Measurements from ENCODE around the gene EREG. TPM values are rescaled to one million over a fixed set of nuclear protein-coding genes. Genes with fewer than 3 reads are reported as not detected.

Gene EREG
- polyA plus RNA-seq, 1 of the 3 experiments (the other 2 are of a cell fraction): not detected

DNA sequence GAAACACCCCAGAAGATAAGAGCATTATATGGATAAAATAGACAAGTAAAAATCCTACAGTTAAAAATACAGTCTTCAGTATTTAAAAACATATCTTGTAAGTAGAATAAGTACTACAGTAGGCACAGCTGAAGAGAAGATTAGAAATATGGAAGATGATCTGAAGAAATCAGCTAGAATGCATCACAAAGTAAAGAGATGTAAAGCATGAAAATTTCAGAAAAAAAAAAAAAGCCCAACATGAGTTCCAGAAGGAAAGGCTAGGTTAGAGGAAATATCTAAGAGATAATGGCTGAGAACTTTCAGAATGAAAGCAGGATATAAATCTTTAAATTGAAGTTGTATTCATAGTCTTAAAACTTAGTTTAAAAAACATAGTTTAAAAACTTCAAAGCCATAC is 35.6 kb upstream of the EREG start:
- Histone ChIP-seq H3K4me3 (ENCODE audit: low read depth in 2 of 2, low read length in 1 of 2) (no peak overlapping the region), H3K9me3 (0 out of 2 replicates have a peak, but pooled peaks cover 5% of the 10 kb centered on the region), H2AFZ (ENCODE audit: low read depth) (no peak overlapping the region), H3K27me3 (ENCODE audit: insufficient read depth) (peaks cover 11% of the 10 kb centered on the region; the same call in 1 of the 2 replicates), H3K4me2 (no peak overlapping the region), H3K9me2 (no peaks in the 10 kb centered on the region), H3K27ac (ENCODE audit: low read depth in 2 of 2, low read length in 1 of 2) (no peak overlapping the region), H3K36me3 (replicated peaks in 1 of 2; ENCODE audit: control insufficient read depth in 1 of 2, insufficient read depth in 2 of 2, low read length in 1 of 2) (no peaks in the 10 kb centered on the region), H4K20me1 (ENCODE audit: insufficient read depth) (no peaks in the 10 kb centered on the region), H3K9ac (no peak overlapping the region), H3F3A (replicated peaks; ENCODE audit: insufficient read depth) (peaks cover 3% of the 10 kb centered on the region), H3K79me2 (ENCODE audit: insufficient read depth) (no peaks in the 10 kb centered on the region), H3K4me1 (ENCODE audit: control insufficient read depth in 1 of 2, insufficient read depth in 2 of 2, low read depth in 1 of 2, low read length in 1 of 2) (no peaks in the 10 kb centered on the region)
- CTCF ChIA-PET: interaction anchor here (1.0 kb wide), 1 partner anchor 12 kb away, joined by 3 read pairs; no protein-coding TSS in a partner anchor
- DNase-seq: no peak
- POLR2A ChIA-PET: no interaction called here
- no peak for TF ChIP-seq MEF2A (IDR thresholded peaks at IDR 0.05; ENCODE audit: borderline replicate concordance, low read depth)
- no peak for TF ChIP-seq FOXM1 (IDR thresholded peaks at IDR 0.05; ENCODE audit: low read depth)
- TF ChIP-seq, protein P1, sequence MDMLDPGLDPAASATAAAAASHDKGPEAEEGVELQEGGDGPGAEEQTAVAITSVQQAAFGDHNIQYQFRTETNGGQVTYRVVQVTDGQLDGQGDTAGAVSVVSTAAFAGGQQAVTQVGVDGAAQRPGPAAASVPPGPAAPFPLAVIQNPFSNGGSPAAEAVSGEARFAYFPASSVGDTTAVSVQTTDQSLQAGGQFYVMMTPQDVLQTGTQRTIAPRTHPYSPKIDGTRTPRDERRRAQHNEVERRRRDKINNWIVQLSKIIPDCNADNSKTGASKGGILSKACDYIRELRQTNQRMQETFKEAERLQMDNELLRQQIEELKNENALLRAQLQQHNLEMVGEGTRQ (IDR thresholded peaks at IDR 0.05; ENCODE audit: borderline replicate concordance, low read depth, low read length): no peak
- TF ChIP-seq YY1 (IDR thresholded peaks at IDR 0.05; ENCODE audit: low read depth): no peak
- TF ChIP-seq EP300 (IDR thresholded peaks at IDR 0.05; ENCODE audit: borderline replicate concordance in 1 of 2, low read depth in 1 of 2, low read length in 1 of 2): no peak
- no peak for TF ChIP-seq RFX5 (IDR thresholded peaks at IDR 0.05; ENCODE audit: low read length)
- no peak for TF ChIP-seq GABPA (IDR thresholded peaks at IDR 0.05; ENCODE audit: low read depth)
- no peak for TF ChIP-seq SMC3 (IDR thresholded peaks at IDR 0.05; ENCODE audit: low read depth, low read length)
- no peak for TF ChIP-seq RAD21 (IDR thresholded peaks at IDR 0.05; ENCODE audit: low read length)

DNA sequence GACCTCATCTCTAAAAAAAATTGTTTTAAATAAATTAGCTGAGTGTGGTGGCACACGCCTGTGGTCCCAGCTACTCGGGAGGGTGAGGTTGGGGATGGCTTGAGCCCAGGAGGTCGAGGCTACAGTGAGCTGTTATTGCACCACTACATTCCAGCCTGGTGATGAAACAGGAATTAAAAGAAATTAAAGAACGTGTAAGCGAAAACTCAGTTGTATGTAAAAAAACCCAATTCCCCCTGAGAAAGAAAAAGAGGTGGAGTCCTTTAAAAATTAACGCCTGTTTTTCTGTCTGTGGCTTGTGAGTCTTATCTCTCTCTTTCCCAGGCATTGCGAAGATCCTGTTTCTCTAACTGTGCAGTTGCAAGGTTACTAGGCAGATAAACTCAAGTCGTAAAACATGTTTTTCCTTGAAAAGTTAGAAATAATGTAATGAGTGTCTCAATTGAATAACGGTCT is 34.6 kb upstream of the EREG start:
- ChIA-PET POLR2A (no interaction called here), CTCF (no interaction called here)
- Histone ChIP-seq H3K9me3 (0 out of 2 replicates have a peak, but pooled peaks cover 5% of the 10 kb centered on the region), H3K4me3 (ENCODE audit: low read depth in 2 of 2, low read length in 1 of 2) (no peak overlapping the region), H3K27ac (ENCODE audit: low read depth in 2 of 2, low read length in 1 of 2) (no peak overlapping the region), H3K27me3 (ENCODE audit: insufficient read depth) (peaks cover 19% of the 10 kb centered on the region; the same call in 1 of the 2 replicates), H3F3A (replicated peaks; ENCODE audit: insufficient read depth) (peaks cover 3% of the 10 kb centered on the region), H3K79me2 (ENCODE audit: insufficient read depth) (no peaks in the 10 kb centered on the region), H3K36me3 (replicated peaks in 1 of 2; ENCODE audit: control insufficient read depth in 1 of 2, insufficient read depth in 2 of 2, low read length in 1 of 2) (no peaks in the 10 kb centered on the region), H4K20me1 (ENCODE audit: insufficient read depth) (no peaks in the 10 kb centered on the region), H2AFZ (ENCODE audit: low read depth) (no peak overlapping the region), H3K9ac (no peak overlapping the region), H3K4me1 (ENCODE audit: control insufficient read depth in 1 of 2, insufficient read depth in 2 of 2, low read depth in 1 of 2, low read length in 1 of 2) (no peaks in the 10 kb centered on the region), H3K9me2 (no peaks in the 10 kb centered on the region), H3K4me2 (no peak overlapping the region)
- TF ChIP-seq RAD21 (IDR thresholded peaks at IDR 0.05; ENCODE audit: low read length) (no peak), GATA2 (CRISPR knock-in tag; IDR thresholded peaks at IDR 0.05) (no peak), GABPA (IDR thresholded peaks at IDR 0.05; ENCODE audit: low read depth) (no peak), SMC3 (IDR thresholded peaks at IDR 0.05; ENCODE audit: low read depth, low read length) (no peak), FOXM1 (IDR thresholded peaks at IDR 0.05; ENCODE audit: low read depth) (no peak)
- TF ChIP-seq, protein P2, sequence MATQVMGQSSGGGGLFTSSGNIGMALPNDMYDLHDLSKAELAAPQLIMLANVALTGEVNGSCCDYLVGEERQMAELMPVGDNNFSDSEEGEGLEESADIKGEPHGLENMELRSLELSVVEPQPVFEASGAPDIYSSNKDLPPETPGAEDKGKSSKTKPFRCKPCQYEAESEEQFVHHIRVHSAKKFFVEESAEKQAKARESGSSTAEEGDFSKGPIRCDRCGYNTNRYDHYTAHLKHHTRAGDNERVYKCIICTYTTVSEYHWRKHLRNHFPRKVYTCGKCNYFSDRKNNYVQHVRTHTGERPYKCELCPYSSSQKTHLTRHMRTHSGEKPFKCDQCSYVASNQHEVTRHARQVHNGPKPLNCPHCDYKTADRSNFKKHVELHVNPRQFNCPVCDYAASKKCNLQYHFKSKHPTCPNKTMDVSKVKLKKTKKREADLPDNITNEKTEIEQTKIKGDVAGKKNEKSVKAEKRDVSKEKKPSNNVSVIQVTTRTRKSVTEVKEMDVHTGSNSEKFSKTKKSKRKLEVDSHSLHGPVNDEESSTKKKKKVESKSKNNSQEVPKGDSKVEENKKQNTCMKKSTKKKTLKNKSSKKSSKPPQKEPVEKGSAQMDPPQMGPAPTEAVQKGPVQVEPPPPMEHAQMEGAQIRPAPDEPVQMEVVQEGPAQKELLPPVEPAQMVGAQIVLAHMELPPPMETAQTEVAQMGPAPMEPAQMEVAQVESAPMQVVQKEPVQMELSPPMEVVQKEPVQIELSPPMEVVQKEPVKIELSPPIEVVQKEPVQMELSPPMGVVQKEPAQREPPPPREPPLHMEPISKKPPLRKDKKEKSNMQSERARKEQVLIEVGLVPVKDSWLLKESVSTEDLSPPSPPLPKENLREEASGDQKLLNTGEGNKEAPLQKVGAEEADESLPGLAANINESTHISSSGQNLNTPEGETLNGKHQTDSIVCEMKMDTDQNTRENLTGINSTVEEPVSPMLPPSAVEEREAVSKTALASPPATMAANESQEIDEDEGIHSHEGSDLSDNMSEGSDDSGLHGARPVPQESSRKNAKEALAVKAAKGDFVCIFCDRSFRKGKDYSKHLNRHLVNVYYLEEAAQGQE (IDR thresholded peaks at IDR 0.05; ENCODE audit: low read depth, low read length): no peak
- TF ChIP-seq, protein P3, sequence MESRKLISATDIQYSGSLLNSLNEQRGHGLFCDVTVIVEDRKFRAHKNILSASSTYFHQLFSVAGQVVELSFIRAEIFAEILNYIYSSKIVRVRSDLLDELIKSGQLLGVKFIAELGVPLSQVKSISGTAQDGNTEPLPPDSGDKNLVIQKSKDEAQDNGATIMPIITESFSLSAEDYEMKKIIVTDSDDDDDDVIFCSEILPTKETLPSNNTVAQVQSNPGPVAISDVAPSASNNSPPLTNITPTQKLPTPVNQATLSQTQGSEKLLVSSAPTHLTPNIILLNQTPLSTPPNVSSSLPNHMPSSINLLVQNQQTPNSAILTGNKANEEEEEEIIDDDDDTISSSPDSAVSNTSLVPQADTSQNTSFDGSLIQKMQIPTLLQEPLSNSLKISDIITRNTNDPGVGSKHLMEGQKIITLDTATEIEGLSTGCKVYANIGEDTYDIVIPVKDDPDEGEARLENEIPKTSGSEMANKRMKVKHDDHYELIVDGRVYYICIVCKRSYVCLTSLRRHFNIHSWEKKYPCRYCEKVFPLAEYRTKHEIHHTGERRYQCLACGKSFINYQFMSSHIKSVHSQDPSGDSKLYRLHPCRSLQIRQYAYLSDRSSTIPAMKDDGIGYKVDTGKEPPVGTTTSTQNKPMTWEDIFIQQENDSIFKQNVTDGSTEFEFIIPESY (IDR thresholded peaks at IDR 0.05; ENCODE audit: borderline replicate concordance, low read depth): no peak
- TF ChIP-seq, protein P4, sequence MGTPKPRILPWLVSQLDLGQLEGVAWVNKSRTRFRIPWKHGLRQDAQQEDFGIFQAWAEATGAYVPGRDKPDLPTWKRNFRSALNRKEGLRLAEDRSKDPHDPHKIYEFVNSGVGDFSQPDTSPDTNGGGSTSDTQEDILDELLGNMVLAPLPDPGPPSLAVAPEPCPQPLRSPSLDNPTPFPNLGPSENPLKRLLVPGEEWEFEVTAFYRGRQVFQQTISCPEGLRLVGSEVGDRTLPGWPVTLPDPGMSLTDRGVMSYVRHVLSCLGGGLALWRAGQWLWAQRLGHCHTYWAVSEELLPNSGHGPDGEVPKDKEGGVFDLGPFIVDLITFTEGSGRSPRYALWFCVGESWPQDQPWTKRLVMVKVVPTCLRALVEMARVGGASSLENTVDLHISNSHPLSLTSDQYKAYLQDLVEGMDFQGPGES (IDR thresholded peaks at IDR 0.05; ENCODE audit: low read depth, low read length): no peak
- DNase-seq: no peak
- 9% methylated on average over 9 of the region's 9 CpGs for WGBS (ENCODE audit: low lambda C conversion rate)
